AML-193 (cell line): ENCODE results near the gene IER2.
"Not testable (repeated sequence)": the region's sequence is repeated elsewhere in the genome, so short reads cannot be mapped to it uniquely, and the experiment has no call there.

ENCODE experiments used
- DNase-seq, 2 experiments: peaks; one replicate each; lab custom pipeline; 2025; lab: John Stamatoyannopoulos, UW

Gene IER2

DNA sequence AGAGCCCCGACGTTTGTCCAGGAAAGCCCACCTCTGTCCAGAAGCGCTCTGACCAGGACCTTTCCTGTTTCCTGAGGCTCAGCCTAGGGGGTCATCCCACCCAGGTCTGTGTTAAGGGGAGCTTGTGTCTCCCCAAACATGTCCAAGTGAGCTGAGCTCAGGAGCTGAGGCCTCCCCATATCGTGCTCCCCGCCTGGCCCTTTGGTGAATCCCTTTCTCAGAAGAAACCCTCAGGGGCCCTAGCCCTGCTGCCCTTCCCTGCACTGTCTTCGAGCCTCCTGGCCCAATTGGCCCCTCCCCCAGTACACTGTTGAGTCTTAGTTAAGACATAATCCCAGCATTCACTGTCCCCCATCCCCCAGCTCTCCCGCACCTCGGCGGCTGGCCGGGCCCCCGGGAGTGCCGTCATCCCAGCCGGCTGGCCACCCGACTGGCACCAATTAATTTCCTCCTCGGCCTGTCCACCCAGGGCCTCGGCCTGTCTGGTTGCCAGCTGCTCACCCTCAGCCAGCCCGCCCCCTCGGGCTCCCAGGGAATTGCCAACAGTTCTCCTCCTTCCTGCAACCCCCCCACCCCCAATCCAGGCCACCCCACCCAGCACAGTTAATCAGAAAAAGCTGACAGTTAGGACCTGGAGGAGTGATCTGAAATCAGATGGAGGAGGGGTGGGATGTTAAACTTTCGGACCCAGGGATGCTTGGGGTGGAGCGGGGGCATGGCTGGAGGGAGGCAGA is 13.6 kb downstream of the IER2 start:
- no peak for DNase-seq

DNA sequence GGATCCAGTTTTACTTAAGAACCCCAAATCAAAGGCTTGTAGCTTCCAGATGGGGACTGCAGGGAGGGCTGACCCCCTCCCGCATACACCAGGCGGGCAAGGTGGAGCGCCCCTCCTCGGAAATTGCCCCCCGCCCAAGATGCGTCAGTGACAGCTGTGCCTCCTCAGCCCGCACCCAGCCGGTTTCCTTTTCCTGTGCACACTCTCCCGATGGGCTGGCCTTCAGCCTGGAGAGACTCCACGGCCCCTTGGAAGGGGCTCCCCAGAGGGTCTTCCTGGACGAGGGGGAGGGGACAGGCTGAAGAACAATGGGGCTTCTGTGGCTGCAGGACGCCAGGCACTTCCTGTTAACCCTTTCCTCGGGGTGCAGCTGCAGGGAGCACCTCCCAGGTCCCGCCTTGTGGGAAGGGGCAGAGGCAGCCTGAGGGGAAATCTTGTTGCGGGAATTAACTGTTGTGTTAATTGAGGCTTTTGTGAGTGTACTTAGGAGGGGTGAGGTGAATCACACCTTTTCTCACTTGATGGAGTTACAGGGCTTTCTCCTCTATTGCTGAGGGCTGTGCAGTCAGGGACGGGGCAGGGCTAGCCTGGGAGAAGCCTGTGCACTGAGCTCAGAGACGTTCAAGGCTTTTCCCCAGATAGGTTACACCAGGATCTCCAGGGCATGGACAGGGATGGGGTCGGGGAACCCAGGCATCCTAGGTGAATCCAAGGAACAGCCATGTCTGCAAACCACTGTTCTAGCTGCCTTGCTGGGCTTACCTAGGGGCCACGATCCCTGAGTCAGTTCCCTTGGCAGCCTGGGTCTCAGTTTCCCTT is 14.3 kb downstream of the IER2 start:
- no peak for DNase-seq

DNA sequence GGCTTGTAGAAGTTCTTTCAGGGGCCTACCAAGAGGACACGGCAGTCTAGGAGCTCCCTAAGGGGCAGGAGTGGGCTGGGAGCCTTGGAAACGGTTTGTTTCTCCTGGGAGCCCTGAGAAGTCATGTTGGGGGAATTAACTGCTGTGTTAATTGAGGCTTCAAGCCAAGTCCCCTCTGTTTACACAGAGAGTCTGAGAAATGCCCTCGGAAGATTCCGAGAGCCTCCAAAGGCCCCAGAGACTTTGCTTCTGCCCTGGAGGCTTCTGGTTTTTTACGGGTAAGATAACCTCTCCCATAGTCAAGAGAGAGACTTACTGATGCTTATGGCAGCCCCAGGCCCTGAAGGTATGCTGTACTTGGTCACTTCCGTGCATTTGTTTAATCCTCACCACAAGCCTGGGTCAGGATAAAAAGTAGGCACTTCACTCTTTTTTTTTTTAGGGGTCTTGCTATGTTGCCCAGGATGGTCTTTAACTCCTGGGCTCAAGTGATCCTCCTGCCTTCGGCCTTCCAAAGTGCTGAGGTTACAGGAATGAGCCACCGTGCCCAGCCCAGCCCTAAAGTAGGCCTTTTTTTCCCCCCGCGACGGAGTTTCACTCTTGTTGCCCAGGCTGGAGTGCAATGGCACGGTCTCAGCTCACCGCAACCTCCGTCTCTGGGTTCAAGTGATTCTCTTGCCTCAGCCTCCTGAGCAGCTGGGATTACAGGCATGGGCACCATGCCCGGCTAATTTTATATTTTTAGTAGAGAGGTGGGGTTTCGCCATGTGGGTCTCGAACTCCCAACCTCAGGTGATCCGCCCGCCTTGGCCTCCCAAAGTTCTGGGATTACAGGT is 15.2 kb downstream of the IER2 start:
- DNase-seq = no peak

- DNase-seq = not testable (repeated sequence)
These were observed 15.9 kb downstream of the IER2 start for GRCh38 chr19:13166151-13166550.

- no peak for DNase-seq
These were observed 19.6 kb downstream of the IER2 start for GRCh38 chr19:13169769-13170168.

- no peak for DNase-seq
These were observed 20.9 kb downstream of the IER2 start for GRCh38 chr19:13171146-13171545.

- no peak for DNase-seq
These were observed 22.3 kb downstream of the IER2 start for GRCh38 chr19:13172346-13173138.

DNA sequence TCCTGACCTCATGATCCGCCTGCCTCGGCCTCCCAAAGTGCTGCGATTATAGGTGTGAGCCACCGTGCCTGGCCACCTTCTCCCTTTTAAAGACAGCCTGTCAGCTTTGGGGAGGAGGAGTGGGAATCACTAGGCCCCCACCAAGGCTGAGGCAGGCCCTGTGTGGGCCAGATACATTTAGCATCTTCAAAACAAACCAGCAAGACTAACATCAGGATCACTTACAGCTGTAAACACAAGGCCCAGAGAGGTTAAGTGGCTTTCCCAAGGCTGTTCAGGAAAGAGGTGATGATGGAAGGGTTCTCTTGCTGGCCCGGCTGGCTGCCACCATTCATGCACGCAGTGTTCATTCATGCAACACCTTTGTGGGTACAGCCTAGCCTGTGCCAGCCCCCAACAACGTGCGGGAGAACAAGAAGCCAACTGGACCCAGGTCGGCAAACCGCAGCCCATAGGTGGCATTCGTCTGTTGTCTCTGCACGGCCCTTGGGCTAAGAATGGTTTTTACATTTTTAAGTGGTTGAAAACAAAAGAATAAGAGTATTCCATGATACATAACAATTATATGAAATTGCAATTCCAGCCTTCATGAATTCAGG is 23.0 kb downstream of the IER2 start:
- DNase-seq = no peak

DNA sequence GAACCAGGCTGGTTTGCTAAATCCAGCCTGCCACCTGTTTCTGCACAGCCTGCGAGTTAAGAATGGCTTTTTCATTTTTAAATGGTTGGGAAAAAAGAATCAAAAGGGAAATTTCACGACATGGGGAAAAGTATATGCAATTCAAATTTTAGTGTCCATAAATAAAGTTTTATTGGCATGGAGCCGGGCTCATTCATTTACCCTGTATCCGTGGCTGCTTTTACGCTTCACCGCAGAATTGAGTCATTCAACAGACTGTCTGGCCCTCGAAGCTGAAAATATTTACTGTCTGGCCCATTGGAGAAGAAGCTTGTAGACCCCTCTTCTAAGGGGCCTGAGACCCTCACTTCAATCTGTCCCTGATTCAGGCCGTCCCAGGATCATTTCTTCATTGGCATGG is 26.1 kb downstream of the IER2 start:
- DNase-seq = no peak

- DNase-seq = not testable (repeated sequence)
These were observed 27.4 kb downstream of the IER2 start for GRCh38 chr19:13177584-13177983.

- DNase-seq = not testable (repeated sequence)
These were observed 28.1 kb downstream of the IER2 start for GRCh38 chr19:13178291-13178690.

- DNase-seq = no peak
These were observed 31.7 kb downstream of the IER2 start for GRCh38 chr19:13181747-13182388.

- not testable (repeated sequence) for DNase-seq
These were observed 34.7 kb downstream of the IER2 start for GRCh38 chr19:13184926-13185325.

DNA sequence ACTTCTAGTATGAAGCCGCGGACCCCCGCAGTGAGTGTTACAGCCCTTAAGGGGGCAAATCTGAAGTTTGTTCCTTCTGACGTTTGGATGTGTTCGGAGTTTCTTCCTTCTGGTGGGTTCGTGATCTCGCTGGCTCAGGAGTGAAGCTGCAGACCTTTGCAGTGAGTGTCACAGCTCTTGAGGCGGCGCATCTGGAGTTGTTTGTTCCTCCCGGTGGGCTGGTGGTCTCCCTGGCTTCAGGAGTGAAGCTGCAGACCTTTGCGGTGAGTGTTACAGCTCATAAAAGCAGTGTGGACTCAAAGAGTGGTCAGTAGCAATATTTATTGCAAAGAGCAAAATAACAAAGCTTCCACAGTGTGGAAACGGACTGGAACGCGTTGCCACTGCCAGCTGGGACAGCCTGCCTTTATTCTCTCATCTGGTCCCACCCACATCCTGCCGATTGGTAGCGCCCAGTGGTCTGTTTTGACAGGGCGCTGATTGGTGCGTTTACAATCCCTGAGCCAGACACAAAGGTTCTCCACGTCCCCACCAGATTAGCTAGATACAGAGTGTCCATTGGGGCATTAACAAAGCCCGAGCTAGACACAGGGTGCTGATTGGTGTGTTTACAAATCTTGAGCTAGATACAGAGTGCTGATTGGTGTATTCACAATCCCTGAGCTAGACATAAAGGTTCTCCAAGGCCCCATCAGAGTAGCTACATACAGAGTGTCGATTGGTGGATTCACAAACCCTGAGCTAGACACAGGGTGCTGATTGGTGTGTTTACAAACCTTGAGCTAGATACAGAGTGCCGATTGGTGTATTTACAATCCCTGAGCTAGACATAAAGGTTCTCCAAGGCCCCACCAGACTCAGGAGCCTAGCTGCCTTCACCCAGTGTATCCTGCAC is 35.8 kb downstream of the IER2 start:
- DNase-seq = not testable (repeated sequence)

GRCh38 chr19:13186688-13187087 is 36.5 kb downstream of the IER2 start:
- DNase-seq = not testable (repeated sequence)

DNA sequence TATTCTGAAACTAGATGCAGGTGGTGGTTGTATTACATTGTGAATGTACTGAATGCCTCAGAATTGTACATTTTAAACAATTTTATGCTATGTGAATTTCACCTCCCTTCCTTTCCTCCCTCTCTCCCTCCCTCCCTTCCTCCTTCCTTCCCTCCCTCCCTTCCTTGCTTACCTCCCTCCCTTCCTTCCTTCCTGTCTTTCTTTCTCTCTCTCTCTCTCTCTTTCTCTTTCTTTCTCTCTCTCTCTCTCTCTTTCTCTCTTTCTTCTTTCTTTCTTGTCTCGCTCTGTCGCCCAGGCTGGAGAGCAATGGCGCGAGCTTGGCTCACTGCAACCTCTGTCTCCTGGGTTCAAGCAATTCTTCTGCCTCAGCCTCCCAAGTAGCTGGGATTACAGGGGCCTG is 37.2 kb downstream of the IER2 start:
- no peak for DNase-seq

DNA sequence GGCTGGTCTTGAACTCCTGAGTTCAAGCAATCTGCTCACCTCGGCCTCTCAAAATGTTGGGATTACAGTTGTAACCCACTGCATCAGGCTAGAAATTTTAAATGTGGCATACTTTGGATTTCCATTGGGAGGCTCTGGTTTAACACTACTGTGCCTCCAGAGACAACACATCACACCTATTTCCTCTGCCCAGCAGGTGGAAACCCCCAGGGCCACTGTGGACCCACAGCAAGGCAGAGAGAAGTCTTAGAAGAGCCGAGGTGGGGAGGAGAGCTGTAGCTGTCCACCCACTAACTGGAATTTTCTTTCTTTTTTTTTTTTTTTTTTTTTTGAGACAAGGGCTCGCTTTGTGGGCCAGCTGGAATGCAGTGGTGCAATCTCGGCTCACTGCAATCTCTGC is 39.4 kb downstream of the IER2 start:
- DNase-seq = no peak

GRCh38 chr19:13190781-13191540 is 40.8 kb downstream of the IER2 start:
- DNase-seq = no peak

DNA sequence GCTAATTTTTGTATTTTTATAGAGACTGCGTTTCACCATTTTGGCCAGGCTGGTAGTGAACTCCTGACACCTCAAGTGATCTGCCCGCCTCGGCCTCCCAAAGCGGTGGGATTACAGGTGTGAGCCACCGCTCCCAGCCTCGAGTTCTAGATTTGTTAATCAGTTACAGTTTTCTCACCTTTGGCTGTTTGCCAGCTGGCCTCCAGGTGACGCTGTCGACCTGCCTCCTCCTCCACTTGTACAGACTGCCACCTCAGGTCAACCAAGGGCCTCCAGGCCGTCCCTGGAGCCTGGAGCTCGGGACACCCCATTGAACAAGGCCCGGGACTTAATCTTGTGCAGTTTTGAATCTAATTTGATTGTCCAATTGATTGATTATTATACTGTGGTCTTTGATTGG is 45.5 kb downstream of the IER2 start:
- no peak for DNase-seq
